22Rv1 (cell line): ENCODE data around the gene CIRBP.

Source experiments
- CTCF ChIP-seq: fragments of 450-650 bp; IDR thresholded peaks from 2 replicates; pipeline ENCODE4 v1.5.1; 2017; ENCODE audit warnings: mild to moderate bottlenecking
- ZFX ChIP-seq: fragments of 450-650 bp; IDR thresholded peaks from 2 replicates; pipeline ENCODE4 v1.6.1; 2017; ENCODE audit warnings: antibody characterized with exemption, borderline replicate concordance

- no peak for TF ChIP-seq CTCF
- TF ChIP-seq ZFX, result no peak
Observed at GRCh38 chr19:1275976-1276627, 7.0 kb downstream of the CIRBP start.
